WTC11 (cell line): ENCODE data around the gene TBX2. TPM values are rescaled to one million over a fixed set of nuclear protein-coding genes. Genes with fewer than 3 reads are reported as not detected.

Source experiments
- ATAC-seq: fragments of 200-7000 bp; cut with Tn5 transposase; 2 replicates; pipeline ENCODE4 v1.10.0; 2021; ENCODE audit warnings: mild to moderate bottlenecking, moderate library complexity
- CTCF ChIA-PET: fragments of 300-600 bp; sonication (Branson Sonifier 250); formaldehyde crosslinking; loops from one replicate; lab custom pipeline; 2021; ENCODE audit warnings: antibody characterized with exemption; lab: Charles Lee
- POLR2A ChIA-PET: fragments of 350-600 bp; sonication (Branson Sonifier 250); formaldehyde crosslinking; loops from one replicate; lab custom pipeline; 2021; ENCODE audit warnings: antibody characterized with exemption; lab: Charles Lee
- DNase-seq: peaks from one replicate; pipeline ENCODE4 v3.0.0; 2021; ENCODE audit warnings: low spot score
- H3K27ac Mint-ChIP-seq: 2 replicates; pipeline ENCODE4 v1.8.0; 2021; ENCODE audit warnings: mixed read lengths
- H3K27me3 Mint-ChIP-seq: 2 replicates; pipeline ENCODE4 v1.8.0; 2021; ENCODE audit warnings: low read depth, mild to moderate bottlenecking, moderate library complexity, mixed read lengths
- H3K36me3 Mint-ChIP-seq: 2 replicates; pipeline ENCODE4 v1.8.0; 2021; ENCODE audit warnings: mixed read lengths
- H3K4me1 Mint-ChIP-seq: 2 replicates; pipeline ENCODE4 v1.8.0; 2022; ENCODE audit warnings: mixed read lengths
- H3K4me3 Mint-ChIP-seq: 2 replicates; pipeline ENCODE4 v1.8.0; 2021; ENCODE audit warnings: mild to moderate bottlenecking, moderate library complexity, mixed read lengths
- H3K9me3 Mint-ChIP-seq: 2 replicates; pipeline ENCODE4 v1.8.0; 2021; ENCODE audit warnings: mixed read lengths
- ATF1 ChIP-seq: sonication (generic); formaldehyde crosslinking; IDR thresholded peaks from 2 replicates; pipeline ENCODE4 v1.8.1; 2023; ENCODE audit warnings: mild to moderate bottlenecking, moderate library complexity, missing genetic modification reagents
- CBFB ChIP-seq: sonication (generic); formaldehyde crosslinking; IDR thresholded peaks from 2 replicates; pipeline ENCODE4 v1.8.1; 2022; ENCODE audit warnings: mild to moderate bottlenecking, low read depth, missing genetic modification reagents
- CREB1 ChIP-seq: sonication (generic); formaldehyde crosslinking; IDR thresholded peaks from 2 replicates; pipeline ENCODE4 v1.8.0; 2023; ENCODE audit warnings: mild to moderate bottlenecking, missing genetic modification reagents
- FOXK1 ChIP-seq: sonication (generic); formaldehyde crosslinking; IDR thresholded peaks from 2 replicates; pipeline ENCODE4 v1.8.0; 2022; ENCODE audit warnings: mild to moderate bottlenecking, moderate library complexity, missing genetic modification reagents
- GABPB1 ChIP-seq: sonication (generic); formaldehyde crosslinking; IDR thresholded peaks from 2 replicates; pipeline ENCODE4 v1.8.1; 2023; ENCODE audit warnings: mild to moderate bottlenecking, missing genetic modification reagents
- HMGA2 ChIP-seq: fragments of 250-450 bp; sonication (Bioruptor Pico); IDR thresholded peaks from 2 replicates; pipeline ENCODE4 v1.4.0; 2021; ENCODE audit warnings: mild to moderate bottlenecking, moderate library complexity
- JUN ChIP-seq: sonication (generic); formaldehyde crosslinking; IDR thresholded peaks from 2 replicates; pipeline ENCODE4 v1.8.0; 2023; ENCODE audit warnings: mild to moderate bottlenecking, missing genetic modification reagents
- KAT7 ChIP-seq: sonication (generic); formaldehyde crosslinking; IDR thresholded peaks from 2 replicates; pipeline ENCODE4 v1.8.1; 2023; ENCODE audit warnings: missing genetic modification reagents, mild to moderate bottlenecking, borderline replicate concordance
- NFATC4 ChIP-seq: fragments of 250-450 bp; sonication (Bioruptor Pico); IDR thresholded peaks from 2 replicates; pipeline ENCODE4 v1.9.0; 2021; ENCODE audit warnings: mild to moderate bottlenecking
- NR3C1 ChIP-seq: sonication (generic); formaldehyde crosslinking; conservative IDR thresholded peaks from 2 replicates; pipeline ENCODE4 v1.8.1; 2023; ENCODE audit warnings: low read depth, mild to moderate bottlenecking, missing genetic modification reagents
- SP1 ChIP-seq: sonication (generic); formaldehyde crosslinking; conservative IDR thresholded peaks from 2 replicates; pipeline ENCODE4 v1.8.1; 2022; ENCODE audit warnings: missing genetic modification reagents
- TP53 ChIP-seq: sonication (generic); formaldehyde crosslinking; IDR thresholded peaks from 2 replicates; pipeline ENCODE4 v1.8.1; 2023; ENCODE audit warnings: mild to moderate bottlenecking, missing genetic modification reagents
- ZBTB43 ChIP-seq: sonication (generic); formaldehyde crosslinking; IDR thresholded peaks from 2 replicates; pipeline ENCODE4 v1.8.1; 2023; ENCODE audit warnings: mild to moderate bottlenecking, missing genetic modification reagents
- ZNF138 ChIP-seq: sonication (generic); formaldehyde crosslinking; conservative IDR thresholded peaks from 2 replicates; pipeline ENCODE4 v1.8.1; 2022; ENCODE audit warnings: mild to moderate bottlenecking, moderate library complexity, missing genetic modification reagents
- ZNF219 ChIP-seq: sonication (generic); formaldehyde crosslinking; IDR thresholded peaks from 2 replicates; pipeline ENCODE4 v1.8.0; 2023; ENCODE audit warnings: missing genetic modification reagents, mild to moderate bottlenecking, borderline replicate concordance
- ZNF232 ChIP-seq: sonication (generic); formaldehyde crosslinking; IDR thresholded peaks from 2 replicates; pipeline ENCODE4 v1.8.0; 2022; ENCODE audit warnings: mild to moderate bottlenecking, missing genetic modification reagents
- ZNF416 ChIP-seq: fragments of 250-450 bp; sonication (Bioruptor Pico); IDR thresholded peaks from 2 replicates; pipeline ENCODE4 v1.9.0; 2021; ENCODE audit warnings: mild to moderate bottlenecking, inconsistent platforms
- ZNF512 ChIP-seq: sonication (generic); formaldehyde crosslinking; IDR thresholded peaks from 2 replicates; pipeline ENCODE4 v1.8.1; 2022; ENCODE audit warnings: missing genetic modification reagents, borderline replicate concordance
- ZNF532 ChIP-seq: fragments of 250-450 bp; sonication (Bioruptor Pico); IDR thresholded peaks from 2 replicates; pipeline ENCODE4 v1.9.0; 2021; ENCODE audit warnings: mild to moderate bottlenecking, borderline replicate concordance
- total RNA-seq: library from RNA; stranded (reverse); gene quantifications from 3 replicates; pipeline ENCODE4 v1.2.3, GENCODE V29; 2021
- TF ChIP-seq, protein P1 (sequence below): sonication (generic); formaldehyde crosslinking; IDR thresholded peaks from 2 replicates; pipeline ENCODE4 v1.8.0; 2022; ENCODE audit warnings: mild to moderate bottlenecking, missing genetic modification reagents
- TF ChIP-seq, protein P2 (sequence below): sonication (generic); formaldehyde crosslinking; conservative IDR thresholded peaks from 2 replicates; pipeline ENCODE4 v1.8.1; 2022; ENCODE audit warnings: mild to moderate bottlenecking, missing genetic modification reagents

TBX2 gene
- total RNA-seq, 1 experiment from 2014 or later = 0.09 TPM

DNA sequence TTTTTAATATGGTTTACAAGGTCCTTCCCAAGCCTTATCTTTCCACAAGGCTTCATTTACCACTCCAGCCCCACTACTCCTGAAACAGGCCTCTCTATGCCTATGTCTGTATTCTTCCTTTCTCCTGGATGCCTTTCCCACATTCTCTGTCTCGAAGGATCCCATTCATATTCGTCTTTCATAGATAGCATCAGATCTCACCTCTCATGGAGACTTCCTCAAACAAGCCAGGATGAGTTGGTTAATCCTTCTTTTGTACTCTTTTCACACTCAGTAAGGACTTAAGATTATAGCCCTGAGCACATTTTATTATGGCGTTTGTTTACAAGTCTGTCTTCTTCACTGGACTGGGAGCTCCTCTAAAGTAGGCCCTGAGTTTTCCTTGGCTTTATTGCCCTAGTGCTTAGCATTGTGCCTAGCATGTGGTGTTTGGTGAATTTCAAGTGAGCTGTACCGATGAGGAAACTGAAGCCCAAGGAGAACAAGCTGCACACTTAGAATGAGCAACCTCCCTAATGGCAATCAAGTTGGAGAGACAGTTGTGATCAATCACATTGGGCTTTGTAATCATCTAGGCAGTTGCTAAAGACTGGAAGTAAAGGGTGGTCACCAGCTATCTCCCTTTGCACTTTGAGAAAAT is 42.6 kb downstream of the TBX2 start:
- POLR2A ChIA-PET = no interaction called here
- Mint-ChIP-seq H3K4me1 (peaks cover 20% of the 10 kb centered on the region), H3K36me3 (no peaks in the 10 kb centered on the region), H3K27me3 (peaks cover 41% of the 10 kb centered on the region), H3K4me3 (no peak overlapping the region), H3K27ac (no peak overlapping the region), H3K9me3 (peaks cover 7% of the 10 kb centered on the region)
- no peak; the same call in 1 of the 2 replicates for ATAC-seq
- CTCF ChIA-PET = interaction anchor here (0.6 to 1.8 kb wide), 4 partner anchors 16 to 132 kb away, joined by 3 to 4 read pairs (median 4); no protein-coding TSS in a partner anchor
- TF ChIP-seq ZNF532 = no peak
- TF ChIP-seq ZNF512 = no peak
- TF ChIP-seq KAT7 (CRISPR knock-in tag) = no peak
- no peak for DNase-seq

- DNase-seq (no peak), ATAC-seq (no peak)
- 0 out of 2 replicates have a peak, but pooled peaks cover 3% of the 10 kb centered on the region for H3K9me3 Mint-ChIP-seq
- TF ChIP-seq NFATC4 (CRISPR knock-in tag) (no peak), TP53 (CRISPR knock-in tag) (no peak), ZNF138 (CRISPR knock-in tag) (no peak), CREB1 (CRISPR knock-in tag) (no peak), ZNF512 (no peak), HMGA2 (CRISPR knock-in tag) (no peak), SP1 (CRISPR knock-in tag) (no peak), ZNF219 (CRISPR knock-in tag) (no peak), ZNF416 (CRISPR knock-in tag) (no peak), GABPB1 (CRISPR knock-in tag) (no peak), ATF1 (CRISPR knock-in tag) (no peak), ZNF232 (CRISPR knock-in tag) (no peak), ZBTB43 (CRISPR knock-in tag) (no peak), JUN (CRISPR knock-in tag) (no peak), CBFB (CRISPR knock-in tag) (no peak), FOXK1 (CRISPR knock-in tag) (no peak), NR3C1 (CRISPR knock-in tag) (no peak)
- TF ChIP-seq, protein P1, sequence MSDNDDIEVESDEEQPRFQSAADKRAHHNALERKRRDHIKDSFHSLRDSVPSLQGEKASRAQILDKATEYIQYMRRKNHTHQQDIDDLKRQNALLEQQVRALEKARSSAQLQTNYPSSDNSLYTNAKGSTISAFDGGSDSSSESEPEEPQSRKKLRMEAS (CRISPR knock-in tag) = no peak
- TF ChIP-seq, protein P2, sequence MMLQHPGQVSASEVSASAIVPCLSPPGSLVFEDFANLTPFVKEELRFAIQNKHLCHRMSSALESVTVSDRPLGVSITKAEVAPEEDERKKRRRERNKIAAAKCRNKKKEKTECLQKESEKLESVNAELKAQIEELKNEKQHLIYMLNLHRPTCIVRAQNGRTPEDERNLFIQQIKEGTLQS (CRISPR knock-in tag) = no peak
- CTCF ChIA-PET = interaction anchor here (0.8 to 1.8 kb wide), 6 partner anchors 16 to 132 kb away, joined by 3 to 6 read pairs (median 4); no protein-coding TSS in a partner anchor
- POLR2A ChIA-PET = no interaction called here
- no peaks in the 10 kb centered on the region for H3K36me3 Mint-ChIP-seq
- H3K27ac Mint-ChIP-seq = no peak overlapping the region
- H3K27me3 Mint-ChIP-seq = peaks cover 43% of the 10 kb centered on the region
- no peak overlapping the region for H3K4me3 Mint-ChIP-seq
- H3K4me1 Mint-ChIP-seq = peaks cover 20% of the 10 kb centered on the region
Observed at GRCh38 chr17:61442878-61443474, 43.3 kb downstream of the TBX2 start.
